Right kidney (tissue), 1 donor: ENCODE results near the gene C19orf67.
"Not testable (repeated sequence)": the region's sequence is repeated elsewhere in the genome, so short reads cannot be mapped to it uniquely, and the experiment has no call there.

Experiments used
- DNase-seq: peaks from one replicate; pipeline ENCODE4 v3.0.0-alpha.2; 2016

Gene C19orf67

DNA sequence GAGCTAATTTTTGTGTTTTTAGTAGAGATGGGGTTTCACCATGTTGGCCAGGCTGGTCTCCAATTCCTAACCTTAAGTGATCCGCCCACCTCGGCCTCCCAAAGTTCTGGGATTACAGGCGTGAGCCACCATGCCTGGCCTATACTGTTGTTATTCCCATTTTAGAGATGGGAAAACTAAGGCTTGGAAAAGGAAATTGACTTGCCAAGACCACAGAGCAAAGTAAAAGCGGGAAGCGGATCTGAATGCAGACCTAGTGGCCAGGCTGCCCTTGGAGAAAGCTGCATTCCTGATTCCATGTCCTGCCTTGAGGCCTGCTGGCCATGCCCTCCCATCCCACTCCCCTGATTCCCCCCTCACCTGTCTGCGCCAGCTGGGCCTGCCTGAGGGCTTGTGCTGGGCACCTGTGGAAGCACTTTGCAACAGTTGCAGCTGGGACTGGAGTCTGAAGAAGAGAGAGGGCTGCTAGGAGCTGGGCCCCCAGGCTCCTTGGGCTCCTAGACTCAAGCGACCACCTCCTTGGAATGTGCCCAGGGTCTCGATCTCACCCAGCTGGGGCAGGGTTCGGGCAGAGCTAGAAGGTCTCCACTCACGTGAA, 29.4 kb downstream of the C19orf67 start:
- DNase-seq, result no peak

DNA sequence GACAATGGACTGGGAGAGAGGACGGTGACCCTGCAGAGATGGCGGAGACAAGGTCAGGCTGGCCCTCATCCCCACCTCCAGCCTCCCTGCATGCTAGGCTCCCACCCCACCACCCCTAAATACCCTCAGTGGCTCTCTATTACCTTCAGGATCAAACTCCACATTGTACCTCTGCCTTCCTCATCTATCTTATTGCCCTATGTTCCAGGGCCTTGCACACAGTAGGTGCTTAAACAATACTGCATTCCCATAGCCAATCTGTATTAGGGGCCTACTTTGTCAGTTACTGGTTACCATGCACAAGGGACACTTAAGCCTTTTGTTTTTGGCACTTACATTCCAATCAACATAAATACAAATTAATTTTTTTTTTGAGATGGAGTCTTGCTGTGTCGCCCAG, 30.2 kb downstream of the C19orf67 start:
- DNase-seq, result no peak

DNA sequence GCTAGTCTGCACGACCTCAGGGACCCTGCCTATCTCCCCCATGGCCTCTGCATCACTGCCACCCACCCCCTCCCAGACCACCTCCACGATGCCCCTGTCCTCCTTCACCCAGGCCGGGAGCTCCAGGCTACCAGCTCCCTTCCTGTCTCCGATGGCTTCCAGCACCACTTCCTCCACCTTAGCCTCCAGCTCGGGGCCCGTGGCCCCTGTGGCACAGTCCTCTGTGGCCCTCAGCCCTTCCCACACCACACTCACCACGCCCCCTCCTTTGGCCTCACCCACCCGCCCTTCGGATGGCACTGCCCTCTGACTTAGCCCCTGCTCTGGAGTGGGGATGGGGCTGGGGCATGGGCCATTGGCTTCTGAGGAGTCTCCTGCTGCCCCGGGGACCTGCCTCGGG, 30.9 kb downstream of the C19orf67 start:
- no peak for DNase-seq

DNA sequence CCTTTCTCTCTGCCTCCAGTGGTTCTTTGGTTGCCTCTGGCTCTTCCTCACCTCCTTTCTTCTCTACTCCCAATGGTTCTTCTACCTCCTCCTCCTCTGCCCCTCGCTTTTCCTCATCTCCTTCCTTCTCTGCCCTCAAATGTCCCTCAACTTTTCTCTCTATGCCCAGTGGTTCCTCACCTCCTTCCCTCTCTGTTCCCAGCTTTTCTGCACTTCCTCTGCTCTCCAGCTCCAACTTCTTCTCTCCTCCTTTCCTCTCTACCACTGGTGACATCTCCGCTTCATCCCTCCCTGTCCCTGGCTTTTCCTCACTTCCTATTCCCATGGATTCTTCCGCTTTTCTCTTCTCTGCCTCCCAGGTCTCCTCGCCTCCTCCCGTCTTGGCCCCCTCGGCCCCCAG, 31.5 kb downstream of the C19orf67 start:
- no peak for DNase-seq

DNA sequence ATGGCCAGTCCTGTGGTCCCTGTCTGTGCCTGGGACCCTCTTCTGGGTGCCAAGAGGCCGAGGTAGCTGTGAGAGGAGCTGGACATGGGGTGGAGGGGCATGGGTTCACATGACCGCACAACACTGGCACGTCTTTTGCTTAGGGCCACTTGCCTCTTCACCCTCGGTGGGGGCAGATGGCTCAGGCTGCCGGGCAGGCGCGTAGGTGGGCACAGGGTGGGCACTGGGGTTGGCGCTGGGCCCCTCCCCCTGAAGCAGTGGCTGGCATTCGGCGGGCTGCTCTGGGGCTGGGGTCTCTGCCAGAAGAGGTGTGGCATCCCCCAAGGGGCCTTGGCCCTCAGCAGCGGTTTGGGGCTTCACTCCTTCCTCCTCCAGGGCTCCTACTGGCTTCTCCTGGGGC, 32.1 kb downstream of the C19orf67 start:
- no peak for DNase-seq

DNA sequence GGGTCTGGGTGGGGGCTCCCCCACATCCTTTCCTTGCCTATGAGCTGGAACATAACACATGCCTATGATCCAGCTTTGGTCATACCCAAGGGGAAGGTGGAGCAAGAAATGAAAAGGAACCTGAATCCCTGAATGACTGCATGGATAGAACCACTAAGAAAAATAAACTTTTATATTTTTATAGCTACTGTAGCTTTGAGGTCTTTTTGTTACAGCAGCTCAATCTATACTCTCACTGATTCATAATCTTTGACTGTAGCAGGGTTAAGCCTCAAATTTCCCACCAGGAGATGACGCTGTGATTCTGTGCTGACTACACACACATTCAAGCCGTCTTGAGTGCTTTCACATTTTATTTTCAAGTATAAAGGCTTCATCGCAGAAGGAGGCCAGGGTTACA, 32.6 kb downstream of the C19orf67 start:
- DNase-seq, result no peak

DNA sequence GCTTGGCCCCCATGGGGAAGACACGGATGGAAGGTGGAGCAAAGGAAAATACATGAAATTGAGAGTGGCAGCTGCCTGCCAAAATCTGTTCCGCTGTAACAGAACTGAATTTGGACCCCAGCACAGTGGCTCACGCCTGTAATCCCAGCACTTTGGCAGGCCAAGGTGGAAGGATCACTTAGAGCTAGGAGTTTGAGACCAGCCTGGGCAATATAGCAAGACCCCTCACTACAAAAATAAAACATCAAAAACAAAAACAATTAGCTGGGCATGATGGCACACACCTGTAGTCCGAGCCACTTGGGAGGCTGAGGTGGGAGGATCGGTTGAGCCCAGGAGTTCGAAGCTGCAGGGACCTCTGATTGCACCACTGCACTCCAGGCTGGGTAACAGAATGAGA, 33.1 kb downstream of the C19orf67 start:
- no peak for DNase-seq

DNA sequence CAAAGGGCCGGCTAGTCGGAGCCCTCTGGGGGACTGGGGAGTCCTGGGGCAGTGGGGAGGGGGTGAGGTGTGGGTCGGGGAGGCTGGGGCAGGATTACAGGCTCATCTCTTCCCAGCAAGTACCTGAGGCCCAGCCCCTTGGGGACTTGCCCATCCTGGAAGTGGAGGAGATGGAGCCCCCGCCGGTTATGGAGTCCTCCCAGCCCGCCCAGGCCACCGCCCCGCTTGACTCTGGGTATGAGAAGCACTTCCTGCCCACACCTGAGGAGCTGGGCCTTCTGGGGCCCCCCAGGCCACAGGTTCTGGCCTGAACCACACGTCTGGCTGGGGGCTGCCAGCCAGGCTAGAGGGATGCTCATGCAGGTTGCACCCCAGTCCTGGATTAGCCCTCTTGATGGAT, 33.6 kb downstream of the C19orf67 start:
- no peak for DNase-seq

DNA sequence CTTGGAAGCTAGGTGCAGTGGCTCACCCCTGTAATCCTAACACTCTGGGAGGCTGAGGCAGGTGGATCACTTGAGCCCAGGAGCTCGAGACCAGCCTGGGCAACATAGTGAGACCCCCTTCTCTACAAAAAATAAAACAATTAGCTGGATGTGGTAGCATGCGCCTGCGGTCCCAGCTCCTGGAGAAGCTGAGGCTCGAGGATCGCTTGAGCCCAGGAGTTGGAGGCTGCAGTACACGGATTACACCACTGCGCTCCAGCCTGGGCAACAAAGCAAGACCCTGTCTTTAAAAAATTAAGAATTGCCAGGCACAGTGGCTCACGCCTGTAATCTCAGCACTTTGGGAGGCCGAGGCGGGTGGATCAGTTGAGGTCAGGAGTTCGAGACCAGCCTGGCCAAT, 34.6 kb downstream of the C19orf67 start:
- not testable (repeated sequence) for DNase-seq

DNA sequence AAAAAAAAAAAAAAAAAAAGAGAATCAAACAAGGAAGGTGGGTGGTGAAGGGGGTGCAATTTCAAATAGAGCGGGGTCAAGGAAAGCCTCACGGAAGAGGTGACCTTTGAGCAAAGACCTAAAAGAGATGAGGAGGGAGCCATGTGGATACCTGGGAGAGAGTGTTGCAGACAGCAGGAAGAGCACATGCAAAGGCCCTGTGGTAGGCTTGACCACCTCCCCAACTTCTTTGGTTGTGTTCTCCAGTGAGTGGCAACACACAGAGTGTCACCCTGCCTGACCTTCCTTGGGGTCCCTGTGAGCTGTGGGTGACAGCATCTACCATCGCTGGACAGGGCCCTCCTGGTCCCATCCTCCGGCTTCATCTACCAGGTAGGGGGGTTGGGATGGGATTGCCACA, 35.1 kb downstream of the C19orf67 start:
- DNase-seq, result no peak

DNA sequence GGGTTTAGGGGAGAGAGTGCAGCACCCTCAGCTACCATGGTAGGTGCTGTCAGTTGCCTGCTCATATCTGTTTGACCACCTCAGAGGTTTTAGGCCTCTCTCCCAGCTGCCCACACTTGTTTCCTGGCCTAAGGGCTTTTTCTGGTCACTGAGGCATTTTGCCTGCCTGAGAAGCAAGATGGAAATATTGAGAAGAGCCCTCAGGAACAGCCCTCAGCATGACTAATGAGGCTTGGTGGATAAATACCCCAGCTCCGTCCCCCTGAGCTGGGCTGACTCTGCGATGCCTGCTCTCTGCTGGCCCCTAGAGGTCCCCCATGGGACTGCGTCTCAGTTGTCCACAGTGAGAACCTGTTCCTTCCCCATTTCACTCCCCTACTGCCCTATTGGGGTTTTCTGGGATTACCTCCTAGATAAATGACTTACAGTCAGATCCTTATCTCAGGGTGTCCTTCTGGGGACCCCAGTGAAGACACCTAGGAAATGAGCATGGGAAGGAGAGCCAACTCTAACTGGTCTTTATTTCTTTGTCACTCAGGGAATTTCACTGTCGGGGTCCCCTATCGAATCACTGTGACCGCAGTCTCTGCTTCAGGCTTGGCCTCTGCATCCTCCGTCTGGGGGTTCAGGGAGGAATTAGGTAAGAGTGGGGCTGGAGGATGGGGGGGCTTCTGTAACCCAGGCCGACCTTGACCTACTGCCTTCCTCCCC, 37.0 kb downstream of the C19orf67 start:
- DNase-seq, result no peak

DNA sequence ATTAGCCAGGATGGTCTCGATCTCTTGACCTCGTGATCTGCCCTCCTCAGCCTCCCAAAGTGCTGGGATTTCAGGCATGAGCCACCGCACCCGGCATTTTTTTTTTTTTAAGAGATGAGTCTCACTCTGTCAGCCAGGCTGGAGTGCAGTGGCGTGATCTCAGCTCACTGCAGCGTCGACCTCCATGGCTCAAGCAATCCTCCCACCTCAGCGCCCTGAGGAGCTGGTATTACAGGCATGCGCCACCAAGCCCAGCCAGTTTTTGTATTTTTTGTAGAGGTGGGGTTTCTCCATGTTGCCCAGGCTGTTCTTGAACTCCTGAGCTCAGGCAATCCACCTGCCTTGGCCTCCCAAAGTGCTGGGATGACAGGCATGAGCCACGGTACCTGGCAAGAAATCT, 37.7 kb downstream of the C19orf67 start:
- DNase-seq, result not testable (repeated sequence)

DNA sequence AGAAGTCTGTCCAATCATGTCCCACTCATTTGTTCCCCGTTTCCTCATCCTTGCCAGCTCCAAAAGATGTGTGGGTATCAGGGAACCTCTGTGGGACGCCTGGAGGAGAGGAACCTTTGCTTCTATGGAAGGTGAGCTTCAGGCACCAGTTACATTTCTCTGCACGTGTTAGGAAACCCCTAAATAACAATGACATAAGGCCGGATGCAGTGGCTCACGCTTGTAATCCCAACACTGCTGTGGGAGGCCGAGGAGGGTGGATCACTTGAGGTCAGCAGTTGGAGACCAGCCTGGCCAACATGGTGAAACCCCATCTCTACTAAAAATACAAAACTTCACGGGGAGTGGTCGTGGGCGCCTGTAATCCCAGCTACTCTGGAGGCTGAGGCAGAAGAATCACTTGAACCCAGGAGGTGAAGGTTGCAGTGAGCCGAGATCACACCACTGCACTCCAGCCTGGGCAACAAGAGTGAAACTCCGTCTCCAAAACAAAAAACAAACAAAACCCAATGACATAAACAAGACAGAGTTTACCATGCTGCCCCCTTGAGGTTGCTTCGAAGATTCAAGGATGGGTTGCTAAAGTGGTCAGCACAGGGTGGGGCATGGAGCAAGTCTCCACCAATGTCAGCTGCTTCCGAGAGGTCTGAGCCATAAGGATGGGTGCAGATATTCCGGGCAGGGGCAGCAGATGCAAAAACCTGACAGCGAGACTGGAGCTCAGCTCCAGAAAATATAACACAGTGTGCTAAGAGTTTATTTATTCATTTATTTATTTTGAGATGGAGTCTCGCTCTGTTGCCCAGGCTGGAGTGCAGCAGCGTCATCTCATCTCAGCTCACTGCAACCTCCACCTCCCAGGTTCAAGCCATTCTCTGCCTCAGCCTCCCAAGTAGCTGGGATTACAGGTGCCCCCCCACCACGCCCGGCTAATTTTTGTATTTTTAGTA, 42.6 kb downstream of the C19orf67 start:
- not testable (repeated sequence) for DNase-seq

DNA sequence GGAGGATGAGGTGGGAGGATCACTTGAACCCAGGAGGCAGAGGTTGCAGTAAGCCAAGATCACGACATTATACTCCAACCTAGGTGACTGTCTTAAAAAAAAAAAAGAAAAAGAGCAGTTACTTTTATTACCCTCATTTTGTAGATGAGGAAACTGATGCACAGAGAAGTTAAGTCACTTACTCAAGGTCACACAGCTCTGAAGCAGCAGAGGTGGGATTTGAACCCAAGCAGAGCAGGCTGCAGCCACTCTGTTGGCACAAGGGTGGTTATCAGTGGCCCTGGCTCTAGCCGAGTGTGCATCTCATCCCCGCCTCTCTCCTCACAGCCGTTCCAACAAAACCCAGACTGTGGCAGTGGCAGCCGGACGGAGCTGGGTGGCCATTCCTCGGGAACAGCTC, 46.4 kb downstream of the C19orf67 start:
- no peak for DNase-seq

DNA sequence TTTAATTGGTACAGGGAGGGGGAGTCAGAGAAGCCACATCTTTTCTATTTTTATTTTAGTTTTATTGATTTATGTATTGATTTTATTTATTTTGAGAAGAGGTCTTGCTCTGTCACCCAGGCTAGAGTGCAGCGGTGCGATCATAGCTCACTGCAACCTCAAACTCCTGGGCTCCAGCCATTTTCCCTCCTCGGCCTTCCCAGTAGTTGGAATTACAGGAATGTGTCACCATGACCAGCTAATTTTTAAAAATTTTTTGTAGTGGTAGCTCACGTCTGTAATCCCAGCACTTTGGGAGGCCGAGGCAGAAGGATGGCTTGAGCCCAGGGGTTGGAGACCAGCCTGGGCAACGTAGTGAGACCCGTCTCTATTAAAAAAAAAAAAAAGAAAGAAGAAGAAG, 49.9 kb downstream of the C19orf67 start:
- no peak for DNase-seq

DNA sequence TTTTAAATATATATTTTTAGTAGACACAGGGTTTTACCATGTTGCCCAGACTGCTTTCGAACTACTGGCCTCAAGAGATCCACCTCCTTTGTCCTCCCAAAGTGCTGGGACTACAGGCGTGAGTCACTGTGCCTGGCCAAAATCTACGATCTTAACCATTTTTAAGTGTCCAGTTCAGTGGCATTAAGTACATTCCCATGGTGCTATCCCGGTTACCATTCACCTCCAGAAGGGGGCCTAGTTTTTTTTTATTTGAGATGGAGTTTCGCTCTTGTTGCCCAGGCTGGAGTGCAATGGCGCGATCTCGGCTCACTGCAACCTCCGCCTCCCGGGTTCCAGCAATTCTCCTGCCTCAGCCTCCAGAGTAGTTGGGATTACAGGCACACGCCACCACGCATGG, 50.4 kb downstream of the C19orf67 start:
- not testable (repeated sequence) for DNase-seq

DNA sequence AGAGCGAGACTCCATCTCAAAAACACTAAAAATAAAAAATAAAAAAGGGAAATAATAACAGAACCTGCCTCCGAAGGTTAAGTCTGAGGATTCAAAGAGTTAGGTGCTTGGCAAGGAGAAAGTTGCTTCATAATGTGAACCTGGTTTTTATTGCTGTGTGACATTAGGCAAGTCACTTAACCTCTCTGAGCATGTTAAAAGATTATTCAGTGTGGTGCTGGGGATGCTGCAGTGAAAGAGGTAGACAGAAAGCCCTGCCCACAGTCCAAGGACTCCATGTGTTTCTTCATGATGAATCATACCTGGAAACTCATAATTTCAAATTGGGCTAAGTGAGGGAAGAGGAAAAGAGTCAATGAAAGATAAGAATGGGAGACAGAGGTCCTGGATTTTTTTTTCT, 51.6 kb downstream of the C19orf67 start:
- no peak for DNase-seq

DNA sequence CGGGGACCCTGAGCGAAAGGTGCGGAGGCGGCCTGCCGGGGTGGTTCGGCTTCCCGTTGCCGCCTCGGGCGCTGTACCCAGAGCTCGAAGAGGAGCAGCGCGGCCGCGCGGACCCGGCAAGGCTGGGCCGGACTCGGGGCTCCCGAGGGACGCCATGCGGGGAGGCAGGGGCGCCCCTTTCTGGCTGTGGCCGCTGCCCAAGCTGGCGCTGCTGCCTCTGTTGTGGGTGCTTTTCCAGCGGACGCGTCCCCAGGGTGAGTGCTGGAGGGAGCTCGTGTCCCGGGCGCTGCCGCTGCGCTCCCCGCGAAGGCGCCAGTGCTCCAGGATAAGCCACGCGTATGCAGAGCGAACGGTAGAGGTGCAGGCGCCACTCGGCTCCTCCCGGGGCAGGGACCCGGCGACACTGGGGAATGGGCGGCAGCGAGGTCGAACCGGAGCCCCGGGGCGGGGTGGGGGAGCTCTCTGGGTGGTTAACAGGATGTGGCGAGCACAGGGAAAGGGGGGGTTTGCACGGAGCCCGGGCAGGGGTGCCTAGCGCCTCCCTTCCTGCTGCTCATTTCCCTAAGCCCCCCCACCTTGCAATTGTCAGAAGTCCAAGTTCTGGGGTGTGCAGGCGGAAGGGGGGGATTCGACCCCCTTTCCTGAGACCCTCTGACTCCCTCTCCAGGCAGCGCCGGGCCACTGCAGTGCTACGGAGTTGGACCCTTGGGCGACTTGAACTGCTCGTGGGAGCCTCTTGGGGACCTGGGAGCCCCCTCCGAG, 53.7 kb downstream of the C19orf67 start, which contains the start of gene IL27RA:
IL27RA (plus strand) TSS at position 44 of the 762 bp plus-strand sequence; CDS start at position 155, 111 bp downstream.
- DNase-seq, result peak; percentile 90
